HG02840 (cell line): Measurements from ENCODE around the gene ARL15.
"Not testable (repeated sequence)": the region's sequence is repeated elsewhere in the genome, so short reads cannot be mapped to it uniquely, and the experiment has no call there.

Experiments
- ATAC-seq: cut with Tn5 transposase; IDR thresholded peaks from one replicate; pipeline ENCODE4 v1.9.1; 2021; ENCODE audit warnings: mild to moderate bottlenecking, moderate library complexity, moderate number of reproducible peaks; ENCODE audit not compliant: unreplicated experiment, low FRiP score

Gene ARL15

DNA sequence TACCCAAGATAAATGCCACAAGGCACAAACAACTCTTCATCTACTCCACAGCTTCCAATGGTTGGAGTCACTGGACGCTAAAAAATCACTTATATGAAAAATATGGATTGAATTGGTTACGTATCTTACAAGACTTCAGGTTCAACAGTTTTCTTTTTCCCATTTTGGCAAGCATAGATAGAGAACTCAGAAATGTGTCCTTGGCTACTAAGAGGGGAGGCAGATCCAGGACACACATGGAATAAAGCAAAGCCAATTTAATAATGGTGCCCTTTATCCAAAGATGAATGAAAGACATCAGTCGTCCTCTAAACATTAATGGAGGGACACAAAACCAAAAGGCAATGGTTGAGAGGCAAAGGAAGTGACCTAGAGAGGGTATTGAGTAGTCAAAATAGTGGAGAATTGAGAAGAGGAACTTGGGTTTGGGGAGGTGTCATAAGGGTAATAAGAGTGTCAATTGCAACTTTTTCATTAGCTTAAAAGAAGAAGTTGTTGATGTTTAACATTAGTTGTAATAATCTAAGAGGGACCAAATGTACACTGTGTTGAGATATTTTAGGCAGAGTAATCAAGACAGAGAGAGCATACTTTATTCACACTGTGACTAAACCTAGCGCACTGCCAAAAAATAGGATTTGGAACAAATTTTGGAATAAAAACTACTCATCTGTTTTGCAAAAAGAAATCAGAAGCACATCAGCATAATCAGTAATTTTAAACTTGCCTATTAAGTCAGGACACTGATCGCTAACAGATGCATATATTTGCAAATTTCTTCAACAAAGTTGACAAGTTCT lies 308.2 kb downstream of the ARL15 start:
- no peak for ATAC-seq

DNA sequence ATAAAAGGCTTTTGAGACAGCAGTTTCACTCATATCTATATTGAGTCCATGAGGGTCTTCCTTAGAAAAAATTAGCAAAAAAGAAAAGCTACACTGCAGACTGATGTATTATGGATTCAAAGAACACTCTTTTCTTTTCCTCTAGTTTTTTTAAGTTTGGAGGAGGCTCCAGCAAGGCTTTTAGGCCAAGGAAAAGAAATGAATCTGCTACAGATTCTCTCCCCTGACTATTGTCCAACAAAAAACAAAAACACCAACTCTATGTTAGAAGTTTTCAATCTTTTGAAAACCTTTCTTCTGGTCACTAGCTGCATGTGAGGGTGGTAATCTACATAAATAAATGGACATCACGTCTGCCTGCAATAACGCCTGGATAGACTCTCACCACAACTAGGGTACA lies 310.4 kb downstream of the ARL15 start:
- ATAC-seq: no peak

DNA sequence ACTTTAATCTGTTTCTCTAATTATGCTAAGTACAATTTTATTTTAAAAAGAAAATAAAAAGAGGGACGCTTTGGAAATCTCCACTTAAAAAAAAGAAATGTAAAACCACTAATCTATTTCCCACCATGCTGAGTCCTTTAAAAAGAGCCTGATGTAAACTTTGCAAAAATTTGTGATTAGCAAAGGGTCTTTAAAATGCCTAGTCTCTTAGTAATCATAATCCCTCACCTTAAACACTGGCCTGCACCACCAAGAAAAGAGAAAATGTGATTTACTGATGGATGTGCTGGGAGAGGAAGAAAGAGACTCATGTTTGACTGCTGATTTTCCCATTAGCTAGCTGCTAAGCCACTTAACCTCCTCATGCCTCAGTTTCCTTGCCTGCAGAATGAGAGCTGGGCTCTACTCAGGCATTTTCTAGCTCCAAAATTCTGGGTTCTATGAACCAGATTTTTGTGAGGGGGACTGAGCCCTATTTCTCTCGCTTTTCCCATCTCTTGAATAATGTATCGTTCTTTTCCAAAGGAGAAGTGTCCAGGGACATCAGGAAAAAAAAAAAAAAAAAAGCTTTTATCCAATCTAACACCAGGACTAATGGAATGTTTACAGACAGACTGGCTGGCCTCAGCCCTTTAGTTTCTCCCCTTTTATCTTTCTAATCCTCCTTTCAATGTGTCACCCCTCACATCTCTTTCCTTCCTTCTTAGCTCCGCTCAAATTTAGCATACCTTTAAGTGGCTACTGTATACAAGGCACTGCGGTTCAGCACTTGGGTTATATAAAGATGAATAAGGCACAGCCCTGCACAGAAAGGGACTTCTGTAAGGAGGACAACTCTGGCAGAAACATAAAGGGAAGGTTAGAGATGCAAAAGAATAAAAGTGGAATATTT lies 312.4 kb downstream of the ARL15 start:
- ATAC-seq: no peak

DNA sequence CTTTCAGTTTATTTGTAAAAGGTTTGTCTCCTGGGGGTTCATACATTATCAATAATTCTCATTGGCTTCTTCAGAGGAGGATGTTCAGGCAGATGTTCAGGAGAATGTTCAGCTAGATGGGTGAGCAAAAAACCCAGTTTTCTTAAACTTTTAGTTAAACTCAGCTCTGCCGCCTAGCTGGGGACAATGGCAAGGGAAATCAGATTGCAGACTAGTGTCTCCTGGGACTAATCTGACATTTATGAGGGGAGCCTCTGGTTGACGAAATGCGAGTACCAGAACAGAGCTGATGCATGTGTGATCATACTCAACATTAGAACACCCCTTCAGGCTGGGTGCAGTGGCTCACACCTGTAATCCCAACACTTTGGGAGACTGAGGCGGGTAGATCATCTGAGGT lies 314.4 kb downstream of the ARL15 start:
- no peak for ATAC-seq

DNA sequence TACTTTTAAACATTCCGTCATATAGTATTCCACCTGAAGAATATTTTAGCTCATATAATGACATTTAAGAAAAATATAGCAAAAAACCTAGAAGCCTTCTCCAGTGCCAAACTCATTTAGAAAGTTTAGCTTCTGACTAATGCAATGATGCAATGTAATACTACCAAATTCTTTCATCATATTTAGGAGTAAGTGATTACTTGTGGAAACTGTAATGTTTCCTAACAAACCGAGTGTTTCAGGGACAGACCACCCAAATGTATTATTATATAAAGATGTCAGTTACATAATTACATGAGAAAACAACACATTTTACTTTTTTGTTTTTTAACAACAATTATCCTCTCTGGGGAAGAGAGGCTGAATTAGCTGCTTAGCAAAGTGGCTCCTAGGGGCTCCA lies 316.2 kb downstream of the ARL15 start:
- ATAC-seq: no peak

DNA sequence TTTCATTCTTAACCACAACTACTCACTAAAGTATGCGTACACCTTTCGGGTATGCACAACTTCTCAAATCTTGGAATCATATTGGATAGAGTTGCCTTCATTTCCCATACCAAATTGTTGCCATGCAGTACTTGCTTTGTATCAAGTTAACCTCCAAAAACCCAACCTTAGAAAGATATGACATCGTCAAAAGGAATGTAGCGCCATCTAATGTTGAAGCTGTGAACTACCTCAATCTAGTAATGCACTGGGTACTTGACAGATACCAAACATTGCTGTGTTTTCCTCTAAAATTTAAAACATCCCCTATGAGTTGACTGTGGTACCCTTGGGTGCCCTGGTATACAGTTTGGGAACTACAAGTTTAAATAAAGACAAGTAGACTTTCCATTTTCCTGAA lies 318.4 kb downstream of the ARL15 start:
- ATAC-seq: no peak

DNA sequence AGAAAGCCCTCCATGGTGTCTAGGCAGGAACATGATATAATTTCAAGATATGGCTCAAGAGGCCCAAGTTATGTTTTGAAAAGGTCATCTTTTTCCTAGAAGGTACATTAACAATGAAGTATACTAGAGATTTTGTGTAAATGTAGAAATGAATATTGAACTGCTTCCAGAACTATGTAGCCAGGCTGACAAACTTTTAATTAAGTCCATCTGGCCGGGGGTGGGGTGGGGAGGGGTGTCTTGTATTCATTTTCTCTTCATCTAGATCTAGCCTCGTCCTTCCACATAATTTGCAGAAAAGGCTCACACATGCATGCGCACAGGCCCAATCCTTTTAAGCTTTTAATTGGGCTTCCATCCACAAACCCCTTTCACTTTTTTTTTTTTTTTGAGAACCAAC lies 323.3 kb downstream of the ARL15 start:
- no peak for ATAC-seq

DNA sequence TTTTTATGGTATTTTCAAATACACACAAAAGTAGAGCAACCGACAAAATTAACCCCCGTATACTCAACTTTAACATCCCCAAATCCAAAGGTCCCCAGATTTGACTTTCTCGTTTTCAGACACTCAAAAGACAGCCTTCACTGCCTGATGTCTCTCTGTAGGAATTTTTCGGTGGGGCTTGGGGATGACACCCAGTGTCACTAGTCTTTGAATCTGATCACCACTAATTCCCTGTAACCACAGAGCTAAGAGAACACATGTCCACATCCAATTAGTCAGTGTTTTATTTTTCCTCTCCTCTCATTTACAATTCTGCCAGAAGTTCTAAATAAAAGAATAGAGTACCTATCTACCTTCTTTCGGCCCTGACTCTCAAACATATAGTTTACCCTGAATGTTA lies 324.6 kb downstream of the ARL15 start:
- ATAC-seq: no peak

DNA sequence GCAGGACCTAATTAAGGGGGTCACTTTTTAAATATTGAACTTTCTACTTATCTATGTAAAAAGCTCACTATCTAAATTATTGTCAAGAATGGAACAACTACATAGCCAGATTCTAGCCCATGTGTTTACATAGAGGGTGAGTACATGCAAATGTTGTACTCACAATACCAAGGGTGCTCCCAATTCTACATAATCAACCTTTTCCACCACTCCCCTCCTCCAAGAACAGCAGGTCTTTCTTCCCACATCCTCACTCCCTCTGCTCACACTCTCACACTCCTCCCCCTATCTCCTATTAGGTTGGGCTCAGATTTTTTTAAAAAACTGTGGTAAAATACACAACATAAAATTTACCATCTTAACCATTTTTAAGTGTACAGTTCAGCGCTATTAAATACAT lies 325.4 kb downstream of the ARL15 start:
- ATAC-seq: no peak

DNA sequence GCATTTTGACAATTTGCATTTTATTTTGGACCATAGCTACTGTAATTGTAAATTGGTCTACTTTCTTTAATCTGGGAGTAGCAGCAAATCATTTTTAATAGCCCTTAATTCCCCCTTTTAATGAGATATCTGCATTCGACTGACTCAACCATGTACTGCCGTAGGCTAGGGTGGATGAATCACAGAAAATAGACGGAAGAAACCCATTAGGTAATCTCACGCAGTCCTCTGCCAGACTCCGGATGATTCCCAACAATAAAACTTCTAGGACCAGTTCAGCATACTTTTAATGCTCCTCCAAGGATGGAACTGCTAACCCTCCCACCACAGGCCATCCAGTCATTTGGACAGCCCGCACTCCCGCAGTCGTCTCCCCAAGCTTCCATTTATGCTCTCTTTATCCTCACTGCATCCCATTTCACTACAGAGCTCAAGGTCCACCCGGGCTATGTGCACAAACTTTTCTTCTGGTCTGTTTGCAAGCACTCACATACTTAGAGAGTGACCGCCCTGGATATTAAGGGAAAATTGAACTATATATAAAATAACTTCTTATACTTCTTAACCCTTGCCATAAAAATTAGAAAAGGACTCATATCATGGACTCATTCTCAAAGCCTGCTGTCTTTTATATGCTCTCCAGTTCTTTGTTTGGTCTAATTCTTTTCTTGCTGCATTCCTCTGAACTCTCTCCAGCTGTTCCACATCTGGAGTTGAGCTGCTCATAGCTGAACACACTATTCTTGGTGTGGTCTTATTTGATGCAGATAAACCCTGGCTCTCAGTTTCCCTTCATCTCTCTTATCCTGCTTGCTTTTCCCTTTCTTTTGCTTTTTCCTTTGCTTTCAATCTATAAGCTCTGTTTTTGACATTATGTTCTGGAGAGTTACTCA lies 326.6 kb downstream of the ARL15 start:
- ATAC-seq: no peak

DNA sequence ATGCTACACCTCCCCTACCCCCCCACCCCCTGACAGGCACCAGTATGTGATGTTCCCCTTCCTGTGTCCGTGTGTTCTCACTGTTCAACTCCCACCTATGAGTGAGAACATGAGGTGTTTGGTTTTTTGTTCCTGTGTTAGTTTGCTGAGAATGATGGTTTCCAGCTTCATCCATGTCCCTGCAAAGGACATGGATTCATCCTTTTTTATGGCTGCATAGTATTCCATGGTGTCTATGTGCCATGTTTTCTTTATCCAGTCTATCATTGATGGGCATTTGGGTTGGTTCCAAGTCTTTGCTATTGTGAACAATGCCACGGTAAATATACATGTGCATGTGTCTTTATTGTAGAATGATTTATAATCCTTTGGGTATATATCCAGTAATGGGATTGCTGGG lies 328.1 kb downstream of the ARL15 start:
- ATAC-seq: not testable (repeated sequence)

DNA sequence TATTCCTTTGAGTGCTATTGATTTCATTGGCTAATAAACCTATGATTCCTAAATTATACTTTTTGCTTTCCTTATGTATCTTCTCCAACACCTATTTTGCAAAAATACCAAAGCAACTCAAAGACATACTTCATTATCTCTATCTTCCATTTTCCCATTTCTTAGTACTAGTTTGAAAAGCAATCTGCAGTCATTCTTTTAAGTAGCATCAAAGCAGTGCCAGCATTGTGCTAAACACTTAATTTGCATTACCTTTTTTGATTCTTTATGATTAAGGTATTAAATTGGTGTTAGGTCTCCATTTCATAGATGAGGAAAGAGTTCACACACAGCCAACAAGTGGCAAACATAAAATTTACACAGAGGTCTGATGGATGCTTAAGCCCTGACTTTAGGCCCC lies 330.3 kb downstream of the ARL15 start:
- ATAC-seq: no peak

DNA sequence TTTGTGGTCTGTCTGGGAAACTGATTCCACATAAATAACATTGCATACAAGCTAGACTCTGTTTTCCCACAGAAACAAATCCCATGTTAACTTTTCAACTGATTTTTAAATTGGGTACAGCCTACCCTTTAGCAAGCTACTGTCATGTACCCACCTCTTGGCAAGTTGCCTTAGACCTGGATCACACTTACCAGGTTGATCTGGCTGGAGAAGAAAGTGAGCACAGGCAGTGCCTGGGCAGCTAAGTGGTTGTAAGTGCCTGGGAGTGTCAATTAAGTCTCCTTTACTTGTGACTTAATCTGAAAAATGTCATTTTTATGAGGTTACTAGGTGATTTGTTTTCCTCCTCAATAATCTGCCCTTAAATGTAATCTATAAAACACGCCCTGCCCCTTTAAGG lies 336.4 kb downstream of the ARL15 start:
- no peak for ATAC-seq

DNA sequence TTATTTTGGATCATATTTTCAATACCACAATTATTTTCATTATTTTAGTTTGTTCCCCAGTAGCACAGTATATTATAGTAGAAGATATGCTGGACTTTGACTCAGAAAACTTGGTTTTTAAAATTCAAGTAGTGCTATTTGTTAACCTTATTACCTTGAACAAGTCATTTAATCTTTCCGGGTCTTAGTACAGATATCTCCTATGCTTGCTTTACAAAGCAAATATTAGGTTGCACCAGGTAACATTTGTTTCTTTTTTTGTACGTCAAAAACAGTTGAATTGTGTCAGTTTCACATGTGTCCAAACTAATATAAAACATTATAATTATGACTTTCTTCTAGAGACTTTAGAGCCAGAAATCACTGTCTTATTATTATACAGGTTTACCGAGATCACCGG lies 338.1 kb downstream of the ARL15 start:
- no peak for ATAC-seq

DNA sequence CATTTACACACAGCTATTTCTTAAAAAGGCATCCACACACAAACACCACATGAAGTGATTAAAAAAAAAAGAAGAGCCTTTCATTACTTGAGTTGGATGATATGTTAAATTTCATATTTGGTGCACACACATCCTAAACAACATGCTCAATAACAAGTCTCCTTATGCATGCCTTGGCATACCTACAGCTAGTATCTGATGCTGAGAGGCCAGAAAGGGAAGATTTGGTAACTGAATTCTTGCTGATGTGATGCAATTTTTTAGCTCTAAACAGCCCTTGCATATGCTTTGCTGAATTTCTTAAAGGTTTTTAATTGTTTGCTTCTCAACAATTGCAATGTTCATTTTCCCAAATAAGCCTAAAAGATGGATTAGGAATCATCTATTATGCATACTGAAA lies 338.8 kb downstream of the ARL15 start:
- ATAC-seq: no peak

DNA sequence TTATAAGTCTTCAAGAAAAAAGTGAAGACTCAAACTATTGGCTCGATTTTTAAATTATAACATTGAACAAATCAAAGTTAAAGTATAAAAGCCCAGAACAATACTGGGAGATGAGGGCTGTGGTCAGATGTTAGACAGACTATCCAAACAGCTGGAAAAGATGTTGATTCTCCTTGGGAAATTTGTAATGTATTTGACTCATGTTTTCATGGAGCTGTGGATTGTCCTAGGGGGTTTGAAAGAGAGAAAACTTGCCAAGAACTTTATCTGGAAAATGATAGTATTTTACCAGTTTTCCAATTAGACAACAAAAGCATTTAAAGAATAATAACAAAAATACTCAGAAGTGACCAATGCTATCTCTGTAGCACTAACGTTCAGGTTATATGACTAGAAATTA lies 339.2 kb downstream of the ARL15 start:
- ATAC-seq: no peak

DNA sequence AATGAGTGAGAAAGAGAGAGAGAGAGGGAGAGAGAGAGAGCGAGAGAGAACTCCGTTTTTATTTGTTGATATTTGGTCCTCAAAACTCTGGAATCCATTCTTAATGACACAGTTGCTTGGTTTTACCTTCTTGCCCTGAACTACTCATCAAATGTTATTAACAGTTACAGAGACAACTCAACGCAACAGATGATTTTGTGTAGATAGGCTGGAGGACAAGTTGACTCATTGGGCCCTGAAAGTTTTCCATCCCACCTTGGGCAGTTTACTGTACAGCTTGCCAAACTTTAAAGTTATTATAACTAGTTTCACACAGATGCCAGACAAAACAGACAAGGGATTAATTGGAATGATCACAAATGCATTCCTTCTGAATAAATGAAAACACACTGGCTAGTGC lies 339.9 kb downstream of the ARL15 start:
- ATAC-seq: no peak

DNA sequence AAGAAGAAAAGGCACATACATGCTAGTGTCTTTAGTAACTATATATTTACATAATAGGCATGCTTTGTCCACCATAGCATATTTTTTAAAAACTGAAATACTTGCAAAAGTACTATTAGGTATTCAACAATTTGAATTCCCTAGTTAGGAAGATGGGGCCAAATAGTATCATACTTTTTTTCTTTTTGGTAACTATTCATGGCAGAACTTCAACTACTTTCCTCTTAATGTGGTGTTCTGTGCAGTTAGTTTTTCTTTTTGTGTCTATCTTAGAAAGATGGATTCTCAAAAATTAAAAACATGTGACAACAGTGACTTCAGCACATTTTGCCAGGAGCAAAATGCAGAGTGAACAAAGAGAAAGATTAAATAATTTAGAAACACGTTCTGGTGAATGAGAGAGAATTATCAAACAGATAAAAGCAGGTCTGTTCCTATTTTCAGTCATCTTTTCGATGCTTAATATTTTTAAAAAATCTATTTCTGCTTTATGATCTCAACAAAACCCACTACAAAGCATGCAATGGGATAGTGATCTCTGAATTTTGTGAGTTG lies 341.1 kb downstream of the ARL15 start:
- ATAC-seq: no peak

DNA sequence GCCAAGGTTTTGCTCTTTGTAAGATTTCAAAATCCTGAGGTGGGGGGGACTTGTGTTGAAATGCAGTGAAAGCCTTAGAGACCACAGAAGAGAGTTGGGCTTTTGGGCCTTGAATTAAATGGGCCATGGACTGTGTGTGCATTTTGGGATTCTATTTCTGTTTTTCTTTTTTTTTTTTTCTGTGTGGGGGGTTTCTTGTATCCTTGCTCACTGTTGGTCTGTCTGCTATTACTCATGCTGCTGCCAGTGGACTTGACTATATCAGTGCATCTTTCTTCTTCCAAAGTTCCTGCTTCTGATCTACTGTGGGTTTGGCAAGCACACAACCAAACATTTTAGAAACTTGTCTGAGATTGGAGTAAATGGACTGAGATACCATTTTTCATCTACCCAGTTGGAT lies 344.9 kb downstream of the ARL15 start:
- ATAC-seq: no peak

DNA sequence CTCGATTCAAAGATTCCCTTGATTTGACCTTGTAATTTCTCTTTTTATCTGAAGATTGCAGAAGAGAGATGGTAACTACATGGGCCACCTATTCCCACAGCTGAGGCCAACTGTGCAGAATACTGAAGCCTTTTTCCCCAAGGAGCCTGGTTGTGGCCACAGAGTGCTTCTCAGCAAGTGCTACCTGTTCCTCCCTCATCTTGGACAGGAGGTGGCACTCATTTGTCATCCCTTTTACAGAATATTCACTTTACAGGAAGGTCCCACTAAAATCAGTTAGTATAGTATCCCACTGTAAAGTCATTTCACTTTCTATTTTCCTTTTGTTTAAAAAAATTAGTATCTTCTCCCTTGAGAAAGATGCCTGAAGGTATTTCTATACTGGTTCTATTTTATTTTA lies 346.4 kb downstream of the ARL15 start:
- no peak for ATAC-seq

DNA sequence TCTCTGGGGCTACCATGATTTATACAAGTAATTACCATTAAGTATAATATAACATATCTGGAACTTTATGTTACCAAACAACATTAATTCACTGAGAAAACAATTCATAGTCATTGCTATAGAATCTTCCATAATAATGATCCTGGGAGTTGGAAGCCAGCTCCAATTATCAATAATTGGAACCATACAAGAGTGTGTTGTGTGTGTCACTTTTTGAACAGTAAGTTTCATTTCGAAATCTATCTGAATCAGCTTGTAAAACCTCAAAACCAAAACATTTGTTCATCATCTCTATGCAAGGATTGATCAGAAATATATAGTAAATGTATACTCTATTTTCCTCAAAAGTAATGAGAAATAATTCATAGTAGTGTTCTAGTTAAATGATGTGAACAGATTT lies 348.1 kb downstream of the ARL15 start:
- no peak for ATAC-seq
